ENCODE data around the gene TMPRSS7. TPM values are rescaled to one million over a fixed set of nuclear protein-coding genes. Genes with fewer than 3 reads are reported as not detected.

Gene TMPRSS7
- total RNA-seq, 1 donor from 2014 or later, result not detected

GRCh38 chr3:112086076-112086854 lies 51.7 kb downstream of the TMPRSS7 start, which contains the start of gene C3orf52:
Gene C3orf52, plus strand, starts transcription at chr3:112086389. Its CDS starts 19 bp downstream, at chr3:112086408.
- Mint-ChIP-seq H3K4me3 (peak within 1 kb of the TSS; percentile 71), H3K9me3 (no peaks in the 10 kb centered on the region), H3K27ac (peak within 1 kb of the TSS; percentile 55), H3K4me1 (peaks cover 46% of the 10 kb centered on the region), H3K36me3 (no peaks in the 10 kb centered on the region), H3K27me3 (ENCODE audit: low read depth) (peaks cover 5% of the 10 kb centered on the region)
- DNase-seq (ENCODE audit: low spot score in 2 of 2, unreplicated experiment in 2 of 2), result peak; percentile 65 to 70
- TF ChIP-seq CTCF (IDR thresholded peaks at IDR 0.05; ENCODE audit: unreplicated experiment), result no peak

GRCh38 chr3:112086875-112087524 lies 52.5 kb downstream of the TMPRSS7 start:
- peaks cover 5% of the 10 kb centered on the region for H3K27me3 Mint-ChIP-seq (ENCODE audit: low read depth)
- H3K4me3 Mint-ChIP-seq, result peak overlapping the region; percentile 71
- no peak for TF ChIP-seq CTCF (IDR thresholded peaks at IDR 0.05; ENCODE audit: unreplicated experiment)

GRCh38 chr3:112087746-112088145 lies 53.2 kb downstream of the TMPRSS7 start:
- no peak for TF ChIP-seq CTCF (IDR thresholded peaks at IDR 0.05; ENCODE audit: unreplicated experiment)
- Mint-ChIP-seq H3K4me3 (no peak overlapping the region), H3K9me3 (no peaks in the 10 kb centered on the region), H3K27ac (no peak overlapping the region), H3K36me3 (no peaks in the 10 kb centered on the region), H3K27me3 (ENCODE audit: low read depth) (peaks cover 5% of the 10 kb centered on the region), H3K4me1 (peaks cover 55% of the 10 kb centered on the region)
- DNase-seq (ENCODE audit: low spot score in 2 of 2, unreplicated experiment in 2 of 2), result no peak

More at GRCh38 chr3:112086875-112087524, 52.5 kb downstream of the TMPRSS7 start:
- DNase-seq (ENCODE audit: low spot score in 2 of 2, unreplicated experiment in 2 of 2), result no peak
- no peaks in the 10 kb centered on the region for H3K9me3 Mint-ChIP-seq
- no peaks in the 10 kb centered on the region for H3K36me3 Mint-ChIP-seq
- peaks cover 49% of the 10 kb centered on the region for H3K4me1 Mint-ChIP-seq
- peak overlapping the region; percentile 27 for H3K27ac Mint-ChIP-seq

- Mint-ChIP-seq H3K9me3 (no peaks in the 10 kb centered on the region), H3K27ac (no peak overlapping the region), H3K27me3 (ENCODE audit: low read depth) (peaks cover 5% of the 10 kb centered on the region), H3K4me3 (no peak overlapping the region), H3K36me3 (no peaks in the 10 kb centered on the region), H3K4me1 (peaks cover 61% of the 10 kb centered on the region)
- TF ChIP-seq CTCF (IDR thresholded peaks at IDR 0.05; ENCODE audit: unreplicated experiment), result no peak
- DNase-seq (ENCODE audit: low spot score in 2 of 2, unreplicated experiment in 2 of 2), result no peak
Observed at GRCh38 chr3:112088944-112089343, 54.4 kb downstream of the TMPRSS7 start.

- peaks cover 50% of the 10 kb centered on the region for H3K4me1 Mint-ChIP-seq
- H3K36me3 Mint-ChIP-seq, result peaks cover 1% of the 10 kb centered on the region
- DNase-seq (ENCODE audit: low spot score in 2 of 2, unreplicated experiment in 2 of 2), result no peak
- peaks cover 5% of the 10 kb centered on the region for H3K9me3 Mint-ChIP-seq
- no peak overlapping the region for H3K27ac Mint-ChIP-seq
- TF ChIP-seq CTCF (IDR thresholded peaks at IDR 0.05; ENCODE audit: unreplicated experiment), result no peak
- H3K27me3 Mint-ChIP-seq (ENCODE audit: low read depth), result peaks cover 3% of the 10 kb centered on the region
- no peak overlapping the region for H3K4me3 Mint-ChIP-seq
Observed at GRCh38 chr3:112089956-112090886, 55.7 kb downstream of the TMPRSS7 start.

Data from mesothelial cell of epicardium (in vitro differentiated cells).